ENCODE results near the gene RANGRF. TPM values are rescaled to one million over a fixed set of nuclear protein-coding genes. Genes with fewer than 3 reads are reported as not detected.

The RANGRF gene
- total and polyA plus RNA-seq, 9 of the 15 experiments (the other 6 are each of a cell fraction or from before 2014, with no cell fraction given) = 7.6 to 60.0 (median 16.0) TPM

GRCh38 chr17:8244768-8245167 is 43.7 kb upstream of the RANGRF start:
- POLR2A ChIA-PET = interaction anchor here (1.4 kb wide), 1 partner anchor 12 kb away, joined by 3 read pairs; no protein-coding TSS in a partner anchor
- H3K9ac ChIP-seq (ENCODE audit: insufficient read depth in 1 of 2, low read depth in 2 of 2, low read length in 2 of 2) = no peak overlapping the region
- TF ChIP-seq KHSRP (IDR thresholded peaks at IDR 0.05) = no peak
- TF ChIP-seq MTA1 (IDR thresholded peaks at IDR 0.05; ENCODE audit: borderline replicate concordance) = no peak
- TF ChIP-seq BCOR (IDR thresholded peaks at IDR 0.05) = 0 out of 2 replicates have a peak, but pooled peaks have one; percentile 26
- TF ChIP-seq ZNF146 (CRISPR knock-in tag; IDR thresholded peaks at IDR 0.05; ENCODE audit: unreplicated experiment) = peak; percentile 93
- no peak overlapping the region for H3K27ac ChIP-seq (ENCODE audit: extremely low read depth, low read depth, low read length)
- CTCF ChIA-PET (ENCODE audit: low intra/inter-chr PET ratio) = no interaction called here
- intact Hi-C loops (cut with micrococcal nuclease) = no loop called here
- no TSS peak for BruUV-seq (replicated peaks)
- peaks cover 45% of the 10 kb centered on the region for H3K79me2 ChIP-seq (ENCODE audit: control insufficient read depth, insufficient read depth, low read length)
- DNase-seq (ENCODE audit: extremely low read depth in 1 of 4, low spot score in 3 of 4) (no peak), ATAC-seq (no peak), FAIRE-seq (no peak)
- no peaks in the 10 kb centered on the region for H3K27me3 ChIP-seq (ENCODE audit: control insufficient read depth in 2 of 2, insufficient read depth in 2 of 2, low read length in 2 of 2)
- no peak overlapping the region for H3K4me3 ChIP-seq
- peaks cover 0 to 5% of the 10 kb centered on the region in 2 experiments; a peak in 2 of 5 replicates for H3K4me1 ChIP-seq (replicated peaks in 1 of 2; ENCODE audit: control insufficient read depth in 2 of 2, insufficient read depth in 2 of 2, low read length in 2 of 2)
- H3K9me1 ChIP-seq (ENCODE audit: control insufficient read depth, insufficient read depth, low read length) = no peaks in the 10 kb centered on the region
- H4K20me1 ChIP-seq (replicated peaks; ENCODE audit: control insufficient read depth, insufficient read depth, low read length) = no peaks in the 10 kb centered on the region
- in situ Hi-C loops (cut with MboI) = no loop called here
- WGBS (ENCODE audit: insufficient coverage, low coverage, missing lambda C conversion rate) = 98% methylated on average over 8 of the region's 8 CpGs
- H3K9me3 ChIP-seq (replicated peaks; ENCODE audit: control insufficient read depth, insufficient read depth, low read depth, low read length) = no peaks in the 10 kb centered on the region
- H3K36me3 ChIP-seq (ENCODE audit: control insufficient read depth, insufficient read depth, low read length) = peaks cover 33% of the 10 kb centered on the region; the same call in 2 of the 3 replicates
- H3K4me2 ChIP-seq (ENCODE audit: insufficient read depth, low read length) = no peak overlapping the region
- no peak overlapping the region for H2AFZ ChIP-seq (ENCODE audit: low read depth, low read length)

DNA sequence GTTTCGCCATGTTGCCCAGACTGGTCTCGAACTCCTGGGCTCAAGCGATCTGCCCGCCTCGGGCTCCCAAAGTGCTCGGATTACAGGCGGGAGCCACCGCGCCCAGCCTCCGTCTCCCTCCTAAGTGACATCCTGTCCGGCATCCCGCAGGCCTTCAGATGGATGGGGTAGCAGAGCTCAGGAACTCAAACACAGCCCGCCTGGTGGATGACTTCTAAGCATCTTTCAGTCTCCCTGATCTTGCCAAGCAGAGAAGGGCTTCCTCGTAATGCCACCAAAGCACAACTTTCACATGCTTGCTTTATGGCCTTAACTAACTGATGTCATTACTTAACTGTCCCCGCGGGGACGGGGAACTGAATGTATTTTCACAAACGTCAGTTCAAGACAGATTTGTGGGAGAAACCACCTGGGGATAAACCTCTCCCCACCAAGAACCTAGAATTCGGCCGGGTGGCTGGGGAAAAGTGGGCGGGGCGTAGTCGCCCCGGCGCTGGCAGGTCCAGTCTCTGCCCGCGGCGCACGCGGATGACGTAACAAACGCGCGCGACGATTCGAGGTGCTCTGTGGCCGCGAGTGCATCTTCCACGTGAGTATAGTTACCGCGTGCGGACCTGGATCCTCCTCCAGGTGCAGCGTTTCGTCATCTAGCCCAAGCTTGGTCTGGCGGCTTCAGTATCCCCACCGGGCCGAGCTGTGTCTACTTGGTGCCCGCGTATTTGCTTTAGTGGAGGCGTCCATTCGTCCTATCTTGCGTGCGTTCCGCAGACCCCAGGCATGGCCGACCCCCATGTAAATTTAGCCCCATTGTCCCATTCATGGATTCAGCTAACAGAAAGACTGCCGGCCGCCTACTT is 39.5 kb upstream of the RANGRF start, which contains the start of gene PFAS:
TSS of gene PFAS (plus strand) at position 539 of the 857 bp plus-strand sequence. CDS start 4,649 bp downstream, outside the sequence.
- Histone ChIP-seq H3K79me2 (ENCODE audit: control insufficient read depth, insufficient read depth, low read length) (peaks cover 72% of the 10 kb centered on the region), H3K27ac (ENCODE audit: extremely low read depth, low read depth, low read length) (peak within 1 kb of the TSS; percentile 98), H3K9me1 (ENCODE audit: control insufficient read depth, insufficient read depth, low read length) (no peaks in the 10 kb centered on the region), H3K4me2 (ENCODE audit: insufficient read depth, low read length) (peak within 1 kb of the TSS; percentile 97), H2AFZ (ENCODE audit: low read depth, low read length) (peak within 1 kb of the TSS; percentile 97), H3K4me1 (replicated peaks in 1 of 2; ENCODE audit: control insufficient read depth in 2 of 2, insufficient read depth in 2 of 2, low read length in 2 of 2) (peaks cover 2 to 5% of the 10 kb centered on the region in 2 experiments; a peak in 3 of 5 replicates), H3K36me3 (ENCODE audit: control insufficient read depth, insufficient read depth, low read length) (peaks cover 33% of the 10 kb centered on the region; the same call in 2 of the 3 replicates), H4K20me1 (replicated peaks; ENCODE audit: control insufficient read depth, insufficient read depth, low read length) (no peaks in the 10 kb centered on the region), H3K27me3 (ENCODE audit: control insufficient read depth in 2 of 2, insufficient read depth in 2 of 2, low read length in 2 of 2) (no peaks in the 10 kb centered on the region), H3K9ac (ENCODE audit: insufficient read depth in 1 of 2, low read depth in 2 of 2, low read length in 2 of 2) (peak within 1 kb of the TSS; percentile 96 to 98), H3K4me3 (peak within 1 kb of the TSS; percentile 96), H3K9me3 (replicated peaks; ENCODE audit: control insufficient read depth, insufficient read depth, low read depth, low read length) (no peaks in the 10 kb centered on the region)
- BruUV-seq (replicated peaks) = no TSS peak
- peak; percentile 72 for ATAC-seq
- FAIRE-seq = peak; percentile 86
- WGBS (ENCODE audit: insufficient coverage, low coverage, missing lambda C conversion rate) = 2% methylated on average over 54 of the region's 58 CpGs
- in situ Hi-C loops (cut with MboI) = no loop called here
- ChIA-PET POLR2A (interaction anchor here (0.6 to 1.7 kb wide), 6 partner anchors 8 to 42 kb away, joined by 3 to 11 read pairs (median 3); no protein-coding TSS in a partner anchor), CTCF (ENCODE audit: low intra/inter-chr PET ratio) (no interaction called here)
- intact Hi-C loops (cut with micrococcal nuclease) = loop anchor here (1.0 to 2.0 kb wide), 2 partner anchors 23 to 46 kb away; partner anchors contain the start of gene SLC25A35
- peak; percentile 85 to 95 (median 87) for DNase-seq (ENCODE audit: extremely low read depth in 1 of 4, low spot score in 3 of 4)
- TF ChIP-seq POLR2B (IDR thresholded peaks at IDR 0.05; ENCODE audit: low read depth, partially characterized antibody) = peak; percentile 39
- peak; percentile 80 for TF ChIP-seq TBP (optimal IDR thresholded peaks at IDR 0.05; ENCODE audit: low read depth, low read length)
- TF ChIP-seq TOE1 (IDR thresholded peaks at IDR 0.05; ENCODE audit: borderline replicate concordance) = no peak
- TF ChIP-seq TOE1 (CRISPR knock-in tag; IDR thresholded peaks at IDR 0.05; ENCODE audit: borderline replicate concordance, low read depth) = no peak
- no peak for TF ChIP-seq HNRNPUL1 (IDR thresholded peaks at IDR 0.05; ENCODE audit: low read length)
- TF ChIP-seq, protein P1, sequence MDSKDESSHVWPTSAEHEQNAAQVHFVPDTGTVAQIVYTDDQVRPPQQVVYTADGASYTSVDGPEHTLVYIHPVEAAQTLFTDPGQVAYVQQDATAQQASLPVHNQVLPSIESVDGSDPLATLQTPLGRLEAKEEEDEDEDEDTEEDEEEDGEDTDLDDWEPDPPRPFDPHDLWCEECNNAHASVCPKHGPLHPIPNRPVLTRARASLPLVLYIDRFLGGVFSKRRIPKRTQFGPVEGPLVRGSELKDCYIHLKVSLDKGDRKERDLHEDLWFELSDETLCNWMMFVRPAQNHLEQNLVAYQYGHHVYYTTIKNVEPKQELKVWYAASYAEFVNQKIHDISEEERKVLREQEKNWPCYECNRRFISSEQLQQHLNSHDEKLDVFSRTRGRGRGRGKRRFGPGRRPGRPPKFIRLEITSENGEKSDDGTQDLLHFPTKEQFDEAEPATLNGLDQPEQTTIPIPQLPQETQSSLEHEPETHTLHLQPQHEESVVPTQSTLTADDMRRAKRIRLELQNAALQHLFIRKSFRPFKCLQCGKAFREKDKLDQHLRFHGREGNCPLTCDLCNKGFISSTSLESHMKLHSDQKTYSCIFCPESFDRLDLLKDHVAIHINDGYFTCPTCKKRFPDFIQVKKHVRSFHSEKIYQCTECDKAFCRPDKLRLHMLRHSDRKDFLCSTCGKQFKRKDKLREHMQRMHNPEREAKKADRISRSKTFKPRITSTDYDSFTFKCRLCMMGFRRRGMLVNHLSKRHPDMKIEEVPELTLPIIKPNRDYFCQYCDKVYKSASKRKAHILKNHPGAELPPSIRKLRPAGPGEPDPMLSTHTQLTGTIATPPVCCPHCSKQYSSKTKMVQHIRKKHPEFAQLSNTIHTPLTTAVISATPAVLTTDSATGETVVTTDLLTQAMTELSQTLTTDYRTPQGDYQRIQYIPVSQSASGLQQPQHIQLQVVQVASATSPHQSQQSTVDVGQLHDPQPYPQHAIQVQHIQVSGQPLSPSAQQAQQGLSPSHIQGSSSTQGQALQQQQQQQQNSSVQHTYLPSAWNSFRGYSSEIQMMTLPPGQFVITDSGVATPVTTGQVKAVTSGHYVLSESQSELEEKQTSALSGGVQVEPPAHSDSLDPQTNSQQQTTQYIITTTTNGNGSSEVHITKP (IDR thresholded peaks at IDR 0.05; ENCODE audit: partially characterized antibody) = peak; percentile 69
- TF ChIP-seq ZEB2 (IDR thresholded peaks at IDR 0.05) = no peak
- no peak for TF ChIP-seq ZNF507 (tag; conservative IDR thresholded peaks at IDR 0.05)
- TF ChIP-seq ERF (CRISPR knock-in tag; IDR thresholded peaks at IDR 0.05) = no peak

Data from K562 (cell line).